ENCODE measurements around the gene MDFIC. TPM values are rescaled to one million over a fixed set of nuclear protein-coding genes. Genes with fewer than 3 reads are reported as not detected.
A peak's percentile ranks its signal among the peaks of the same experiment; 100 is the strongest.

MDFIC gene
- total and polyA plus RNA-seq, 2 donors from 2014 or later = 9.8 to 32.9 TPM

GRCh38 chr7:115060095-115060870 is 138.4 kb downstream of the MDFIC start:
- DNase-seq = no peak
- H3K4me1 ChIP-seq (ENCODE audit: control insufficient read depth in 2 of 3, insufficient read depth in 2 of 3, low read depth in 1 of 3, low read length in 3 of 3) = peaks cover 0 to 4% (median 0%) of the 10 kb centered on the region in 3 donors
- no peak overlapping the region for H3K9ac ChIP-seq (ENCODE audit: low read length in 3 of 3)
- peak overlapping the region in 1 of 2 donors; percentile 29 for H3K27ac ChIP-seq (ENCODE audit: low read depth in 2 of 2, low read length in 2 of 2)
- H3K9me3 ChIP-seq (ENCODE audit: control insufficient read depth in 2 of 3, insufficient read depth in 1 of 3, low read length in 3 of 3) = no peaks in the 10 kb centered on the region
- no peak for FAIRE-seq
- intact Hi-C loops (cut with DNase I) = no loop called here
- H3K36me3 ChIP-seq (ENCODE audit: control insufficient read depth in 2 of 3, insufficient read depth in 3 of 3, low read length in 3 of 3) = no peaks in the 10 kb centered on the region
- no peak for TF ChIP-seq CTCF (IDR thresholded peaks at IDR 0.05; ENCODE audit: borderline replicate concordance, extremely low read depth, insufficient read depth)
- H3K27me3 ChIP-seq (ENCODE audit: control insufficient read depth, insufficient read depth, low read length) = no peaks in the 10 kb centered on the region
- no peak overlapping the region for H3K4me3 ChIP-seq (ENCODE audit: low read length in 3 of 3)

GRCh38 chr7:115066050-115066449 is 144.2 kb downstream of the MDFIC start:
- no peak for TF ChIP-seq CTCF (IDR thresholded peaks at IDR 0.05; ENCODE audit: borderline replicate concordance, extremely low read depth, insufficient read depth)
- Histone ChIP-seq H3K27ac (ENCODE audit: low read depth in 2 of 2, low read length in 2 of 2) (no peak overlapping the region), H3K4me3 (ENCODE audit: low read length in 3 of 3) (no peak overlapping the region), H3K9ac (ENCODE audit: low read length in 3 of 3) (no peak overlapping the region), H3K9me3 (ENCODE audit: control insufficient read depth in 2 of 3, insufficient read depth in 1 of 3, low read length in 3 of 3) (no peaks in the 10 kb centered on the region), H3K36me3 (ENCODE audit: control insufficient read depth in 2 of 3, insufficient read depth in 3 of 3, low read length in 3 of 3) (no peaks in the 10 kb centered on the region), H3K27me3 (ENCODE audit: control insufficient read depth, insufficient read depth, low read length) (no peaks in the 10 kb centered on the region), H3K4me1 (ENCODE audit: control insufficient read depth in 2 of 3, insufficient read depth in 2 of 3, low read depth in 1 of 3, low read length in 3 of 3) (no peaks in the 10 kb centered on the region)
- FAIRE-seq = no peak
- intact Hi-C loops (cut with DNase I) = no loop called here
- no peak for DNase-seq

GRCh38 chr7:115066634-115067033 is 144.7 kb downstream of the MDFIC start:
- Histone ChIP-seq H3K27ac (ENCODE audit: low read depth in 2 of 2, low read length in 2 of 2) (no peak overlapping the region), H3K27me3 (ENCODE audit: control insufficient read depth, insufficient read depth, low read length) (no peaks in the 10 kb centered on the region), H3K9me3 (ENCODE audit: control insufficient read depth in 2 of 3, insufficient read depth in 1 of 3, low read length in 3 of 3) (no peaks in the 10 kb centered on the region), H3K4me3 (ENCODE audit: low read length in 3 of 3) (no peak overlapping the region), H3K4me1 (ENCODE audit: control insufficient read depth in 2 of 3, insufficient read depth in 2 of 3, low read depth in 1 of 3, low read length in 3 of 3) (no peaks in the 10 kb centered on the region), H3K9ac (ENCODE audit: low read length in 3 of 3) (no peak overlapping the region), H3K36me3 (ENCODE audit: control insufficient read depth in 2 of 3, insufficient read depth in 3 of 3, low read length in 3 of 3) (no peaks in the 10 kb centered on the region)
- intact Hi-C loops (cut with DNase I) = no loop called here
- DNase-seq (no peak), FAIRE-seq (no peak)
- no peak for TF ChIP-seq CTCF (IDR thresholded peaks at IDR 0.05; ENCODE audit: borderline replicate concordance, extremely low read depth, insufficient read depth)
